HG03095 (cell line): Measurements from ENCODE around the gene NDE1.
A peak's percentile ranks its signal among the peaks of the same experiment; 100 is the strongest.

ENCODE experiments used
- ATAC-seq: cut with Tn5 transposase; IDR thresholded peaks from one replicate; pipeline ENCODE4 v1.9.1; 2021; ENCODE audit warnings: moderate library complexity; ENCODE audit not compliant: unreplicated experiment

The NDE1 gene

GRCh38 chr16:15765116-15765515 lies 115.1 kb downstream of the NDE1 start:
- no peak for ATAC-seq

DNA sequence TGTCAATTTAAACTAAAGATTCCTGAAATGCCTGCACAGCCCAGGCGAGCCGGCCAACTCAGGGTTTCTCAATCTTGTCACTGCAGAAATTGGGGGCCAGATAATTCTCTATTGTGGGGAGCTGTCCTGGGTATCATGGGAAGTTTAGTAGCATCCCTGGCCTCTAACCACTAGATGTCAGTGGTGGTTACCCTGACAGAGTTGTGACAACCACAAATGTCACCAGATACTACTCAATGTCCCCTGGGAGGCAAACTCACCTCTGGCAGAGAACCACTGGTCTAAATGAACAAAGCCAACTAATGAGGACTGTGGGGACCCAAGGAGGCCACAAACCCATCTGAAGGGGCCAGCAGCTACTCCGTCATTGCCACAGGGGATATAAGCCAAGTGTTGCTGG lies 115.8 kb downstream of the NDE1 start:
- peak; percentile 74 for ATAC-seq

DNA sequence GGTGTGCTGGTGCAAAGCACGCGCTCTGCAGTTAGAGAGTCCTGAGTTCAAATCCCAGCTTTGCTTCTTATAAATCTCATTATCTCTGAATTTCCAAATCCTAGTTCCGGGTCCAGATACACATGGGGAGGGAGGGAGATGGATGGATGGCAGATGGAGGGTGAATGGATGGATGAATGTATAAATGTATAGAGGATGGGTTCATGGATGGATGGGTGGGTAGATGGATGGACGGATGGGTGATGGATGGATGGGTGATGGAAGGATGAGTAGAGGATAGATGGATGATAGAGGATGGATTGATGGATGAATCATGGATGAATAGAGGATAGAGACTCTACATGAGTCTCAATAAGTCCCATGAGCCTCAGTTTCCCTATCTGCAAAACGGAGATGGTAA lies 116.9 kb downstream of the NDE1 start:
- no peak for ATAC-seq

- no peak for ATAC-seq
Measured at GRCh38 chr16:15768201-15768600, 118.2 kb downstream of the NDE1 start.

DNA sequence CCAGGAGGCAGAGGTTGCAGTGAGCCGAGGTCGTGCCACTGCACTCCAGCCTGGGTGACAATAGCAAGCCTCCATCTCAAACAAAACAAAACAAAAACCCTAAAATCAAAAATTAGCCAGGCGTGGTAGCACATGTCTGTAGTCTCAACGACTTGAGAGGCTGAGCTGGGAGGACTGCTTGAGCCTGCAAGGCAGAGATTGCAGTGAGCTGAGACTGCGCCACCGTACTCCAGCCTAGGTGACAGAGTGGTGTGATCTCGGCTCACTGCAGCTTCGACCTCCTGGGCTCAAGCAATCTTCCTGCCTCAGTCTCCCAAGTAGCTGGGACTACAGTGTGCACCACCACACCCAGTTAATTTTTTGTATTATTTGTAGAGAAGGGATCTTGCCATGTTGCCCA lies 119.2 kb downstream of the NDE1 start:
- ATAC-seq, result no peak

GRCh38 chr16:15770107-15770506 lies 120.1 kb downstream of the NDE1 start:
- ATAC-seq, result no peak

DNA sequence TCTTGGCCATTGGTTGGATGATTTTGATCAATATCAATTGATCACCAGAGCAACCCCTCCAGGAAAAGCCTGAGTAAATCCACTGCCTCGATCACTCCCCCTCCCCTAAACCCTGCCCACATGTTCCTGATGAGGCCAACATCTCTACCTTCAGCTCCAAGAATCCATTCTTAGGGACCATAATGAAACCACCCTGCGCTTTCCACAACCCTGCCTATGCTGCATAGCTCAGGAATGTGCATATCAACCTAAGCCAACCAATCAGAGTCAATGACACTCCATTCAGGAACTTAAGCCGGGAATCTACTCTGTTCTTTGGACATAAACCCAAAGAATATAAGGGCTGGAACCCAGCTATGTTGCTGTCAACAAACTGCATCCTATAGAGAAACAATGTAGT lies 120.5 kb downstream of the NDE1 start:
- no peak for ATAC-seq

- ATAC-seq, result no peak
Measured at GRCh38 chr16:15771694-15772093, 121.6 kb downstream of the NDE1 start.

GRCh38 chr16:15772579-15773293 lies 122.7 kb downstream of the NDE1 start:
- no peak for ATAC-seq

- no peak for ATAC-seq
Measured at GRCh38 chr16:15773968-15774367, 123.9 kb downstream of the NDE1 start.

- ATAC-seq, result no peak
Measured at GRCh38 chr16:15775209-15775608, 125.2 kb downstream of the NDE1 start.

GRCh38 chr16:15775663-15776304 lies 125.7 kb downstream of the NDE1 start:
- no peak for ATAC-seq
